Mesothelial cell of epicardium (in vitro differentiated cells): ENCODE results near the gene C1QTNF1. TPM values are rescaled to one million over a fixed set of nuclear protein-coding genes. Genes with fewer than 3 reads are reported as not detected.

Experiments
- DNase-seq, 2 experiments: peaks; one replicate each; pipeline ENCODE4 v3.0.0; 2021; ENCODE audit warnings: low spot score in 2 of 2; ENCODE audit not compliant: unreplicated experiment in 2 of 2
- H3K27ac Mint-ChIP-seq: 2 replicates; pipeline ENCODE4 v1.8.0; 2021; ENCODE audit warnings: mixed read lengths
- H3K27me3 Mint-ChIP-seq: 2 replicates; pipeline ENCODE4 v1.8.0; 2021; ENCODE audit warnings: low read depth, mixed read lengths
- H3K36me3 Mint-ChIP-seq: 2 replicates; pipeline ENCODE4 v1.8.0; 2021; ENCODE audit warnings: mixed read lengths
- H3K4me1 Mint-ChIP-seq: 2 replicates; pipeline ENCODE4 v1.8.0; 2021; ENCODE audit warnings: mixed read lengths
- H3K4me3 Mint-ChIP-seq: 2 replicates; pipeline ENCODE4 v1.8.0; 2021; ENCODE audit warnings: mild to moderate bottlenecking, moderate library complexity, mixed read lengths
- H3K9me3 Mint-ChIP-seq: 2 replicates; pipeline ENCODE4 v1.8.0; 2021; ENCODE audit warnings: mixed read lengths
- total RNA-seq: library from RNA; stranded (reverse); gene quantifications from 3 replicates; pipeline ENCODE4 v1.2.1, GENCODE V29; 2021
- TF ChIP-seq, protein P1 (sequence below): fragments of 200-600 bp; sonication (generic); IDR thresholded peaks from one replicate; pipeline ENCODE4 v1.5.0; 2021; ENCODE audit warnings: antibody characterized with exemption; ENCODE audit not compliant: unreplicated experiment

C1QTNF1 gene
- total RNA-seq, 1 donor from 2014 or later = 22.1 TPM

- DNase-seq = no peak
- H3K27me3 Mint-ChIP-seq = peaks cover 3% of the 10 kb centered on the region
- no peak overlapping the region for H3K27ac Mint-ChIP-seq
- TF ChIP-seq, protein P1, sequence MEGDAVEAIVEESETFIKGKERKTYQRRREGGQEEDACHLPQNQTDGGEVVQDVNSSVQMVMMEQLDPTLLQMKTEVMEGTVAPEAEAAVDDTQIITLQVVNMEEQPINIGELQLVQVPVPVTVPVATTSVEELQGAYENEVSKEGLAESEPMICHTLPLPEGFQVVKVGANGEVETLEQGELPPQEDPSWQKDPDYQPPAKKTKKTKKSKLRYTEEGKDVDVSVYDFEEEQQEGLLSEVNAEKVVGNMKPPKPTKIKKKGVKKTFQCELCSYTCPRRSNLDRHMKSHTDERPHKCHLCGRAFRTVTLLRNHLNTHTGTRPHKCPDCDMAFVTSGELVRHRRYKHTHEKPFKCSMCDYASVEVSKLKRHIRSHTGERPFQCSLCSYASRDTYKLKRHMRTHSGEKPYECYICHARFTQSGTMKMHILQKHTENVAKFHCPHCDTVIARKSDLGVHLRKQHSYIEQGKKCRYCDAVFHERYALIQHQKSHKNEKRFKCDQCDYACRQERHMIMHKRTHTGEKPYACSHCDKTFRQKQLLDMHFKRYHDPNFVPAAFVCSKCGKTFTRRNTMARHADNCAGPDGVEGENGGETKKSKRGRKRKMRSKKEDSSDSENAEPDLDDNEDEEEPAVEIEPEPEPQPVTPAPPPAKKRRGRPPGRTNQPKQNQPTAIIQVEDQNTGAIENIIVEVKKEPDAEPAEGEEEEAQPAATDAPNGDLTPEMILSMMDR = no peak
- H3K4me3 Mint-ChIP-seq = no peak overlapping the region
- peaks cover 7% of the 10 kb centered on the region for H3K4me1 Mint-ChIP-seq
- no peaks in the 10 kb centered on the region for H3K9me3 Mint-ChIP-seq
- H3K36me3 Mint-ChIP-seq = no peaks in the 10 kb centered on the region
These were observed 65.0 kb downstream of the C1QTNF1 start for GRCh38 chr17:79088997-79089328.

DNA sequence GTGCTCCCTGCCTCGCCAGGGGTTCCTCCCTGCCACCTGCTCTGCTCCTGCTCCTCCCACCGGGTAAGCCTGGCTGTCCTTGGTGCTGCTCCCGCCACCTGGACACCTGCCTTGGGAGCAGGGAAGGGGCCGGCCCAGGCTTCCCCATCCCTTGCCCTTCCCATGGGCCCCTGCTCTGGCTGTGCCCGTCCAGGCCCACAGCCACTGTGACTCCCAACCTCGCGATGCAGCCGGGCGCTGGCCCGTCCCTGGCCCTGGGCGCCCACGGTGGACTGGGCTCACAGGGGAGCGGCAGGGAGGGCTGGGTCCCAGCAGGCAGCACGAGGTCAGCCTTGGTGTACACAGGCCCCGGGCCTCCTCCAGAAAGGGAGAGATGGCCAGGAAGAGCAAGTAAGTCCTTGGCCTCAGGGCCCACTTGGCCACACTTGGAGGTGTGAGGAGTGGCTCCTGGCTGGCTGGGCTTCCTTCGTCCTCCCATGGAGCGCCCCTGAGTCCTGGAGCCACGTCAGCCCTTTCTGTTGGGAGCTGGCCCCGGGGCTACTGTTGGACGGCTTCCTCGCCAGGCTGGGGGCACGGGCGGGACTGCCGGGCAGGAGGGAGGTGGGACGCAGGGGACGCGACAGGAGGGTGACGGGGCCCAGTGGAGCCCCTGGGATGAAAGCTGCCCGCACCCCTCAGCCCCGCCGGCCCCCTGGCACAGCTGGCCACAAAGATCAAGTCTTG, 65.9 kb downstream of the C1QTNF1 start:
- DNase-seq = no peak
- peaks cover 8% of the 10 kb centered on the region for H3K27me3 Mint-ChIP-seq
- H3K4me1 Mint-ChIP-seq = peaks cover 7% of the 10 kb centered on the region
- TF ChIP-seq, protein P1 = no peak
- H3K36me3 Mint-ChIP-seq = no peaks in the 10 kb centered on the region
- H3K9me3 Mint-ChIP-seq = no peaks in the 10 kb centered on the region
- no peak overlapping the region for H3K4me3 Mint-ChIP-seq
- no peak overlapping the region for H3K27ac Mint-ChIP-seq

- Mint-ChIP-seq H3K36me3 (no peaks in the 10 kb centered on the region), H3K27ac (no peak overlapping the region), H3K4me3 (no peak overlapping the region), H3K4me1 (peaks cover 7% of the 10 kb centered on the region), H3K9me3 (no peaks in the 10 kb centered on the region), H3K27me3 (peaks cover 14% of the 10 kb centered on the region)
- TF ChIP-seq, protein P1 = no peak
- DNase-seq = no peak
These were observed 66.7 kb downstream of the C1QTNF1 start for GRCh38 chr17:79090443-79091225.

- H3K4me1 Mint-ChIP-seq = peaks cover 7% of the 10 kb centered on the region
- H3K4me3 Mint-ChIP-seq = no peak overlapping the region
- no peak overlapping the region for H3K27ac Mint-ChIP-seq
- TF ChIP-seq, protein P1 = no peak
- H3K36me3 Mint-ChIP-seq = no peaks in the 10 kb centered on the region
- no peak for DNase-seq
- peaks cover 20% of the 10 kb centered on the region for H3K27me3 Mint-ChIP-seq
- H3K9me3 Mint-ChIP-seq = no peaks in the 10 kb centered on the region
These were observed 67.3 kb downstream of the C1QTNF1 start for GRCh38 chr17:79091226-79091670.

GRCh38 chr17:79092567-79092966, 68.6 kb downstream of the C1QTNF1 start:
- Mint-ChIP-seq H3K4me1 (peaks cover 7% of the 10 kb centered on the region), H3K4me3 (no peak overlapping the region), H3K27me3 (peaks cover 27% of the 10 kb centered on the region), H3K27ac (no peak overlapping the region), H3K36me3 (no peaks in the 10 kb centered on the region), H3K9me3 (no peaks in the 10 kb centered on the region)
- TF ChIP-seq, protein P1 = no peak
- no peak for DNase-seq
